Nephron progenitor cell (in vitro differentiated cells): ENCODE measurements around the gene PRRX2.

Experiments used
- DNase-seq: peaks from one replicate; pipeline ENCODE4 v3.0.0; 2021
- H3K27ac Mint-ChIP-seq: 2 replicates; pipeline ENCODE4 v1.8.0; 2021; ENCODE audit warnings: mild to moderate bottlenecking, moderate library complexity, mixed read lengths
- H3K27me3 Mint-ChIP-seq: 2 replicates; pipeline ENCODE4 v1.8.0; 2021; ENCODE audit warnings: mild to moderate bottlenecking, low read depth, mixed read lengths; ENCODE audit not compliant: poor library complexity
- H3K36me3 Mint-ChIP-seq: 2 replicates; pipeline ENCODE4 v1.8.0; 2021; ENCODE audit warnings: low read depth, mixed read lengths
- H3K4me1 Mint-ChIP-seq: 2 replicates; pipeline ENCODE4 v1.8.0; 2021; ENCODE audit warnings: mixed read lengths
- H3K4me3 Mint-ChIP-seq: 2 replicates; pipeline ENCODE4 v1.8.0; 2021; ENCODE audit warnings: mild to moderate bottlenecking, moderate library complexity, mixed read lengths
- H3K9me3 Mint-ChIP-seq: 2 replicates; pipeline ENCODE4 v1.8.0; 2021; ENCODE audit warnings: mild to moderate bottlenecking, moderate library complexity, mixed read lengths
- CTCF ChIP-seq: fragments of 200-600 bp; sonication (generic); IDR thresholded peaks from 2 replicates; pipeline ENCODE4 v1.5.0; 2021; ENCODE audit warnings: antibody characterized with exemption

PRRX2 gene

GRCh38 chr9:129682381-129682780 is 16.9 kb downstream of the PRRX2 start:
- Mint-ChIP-seq H3K4me3 (no peak overlapping the region), H3K4me1 (peaks cover 29% of the 10 kb centered on the region), H3K27me3 (peaks cover 11% of the 10 kb centered on the region), H3K27ac (peak overlapping the region; percentile 32), H3K36me3 (peaks cover 5% of the 10 kb centered on the region), H3K9me3 (no peaks in the 10 kb centered on the region)
- TF ChIP-seq CTCF: no peak
- no peak for DNase-seq

- no peak for DNase-seq
- Mint-ChIP-seq H3K36me3 (peaks cover 5% of the 10 kb centered on the region), H3K4me1 (peaks cover 5% of the 10 kb centered on the region), H3K27ac (no peak overlapping the region), H3K9me3 (no peaks in the 10 kb centered on the region), H3K27me3 (peaks cover 17% of the 10 kb centered on the region), H3K4me3 (no peak overlapping the region)
- TF ChIP-seq CTCF: no peak
Measured at GRCh38 chr9:129685220-129685932, 19.9 kb downstream of the PRRX2 start.

GRCh38 chr9:129685933-129686259 is 20.4 kb downstream of the PRRX2 start:
- peaks cover 5% of the 10 kb centered on the region for H3K4me1 Mint-ChIP-seq

GRCh38 chr9:129686736-129687135 is 21.3 kb downstream of the PRRX2 start:
- Mint-ChIP-seq H3K4me3 (no peak overlapping the region), H3K9me3 (no peaks in the 10 kb centered on the region), H3K27me3 (peaks cover 17% of the 10 kb centered on the region), H3K36me3 (peaks cover 9% of the 10 kb centered on the region), H3K4me1 (peaks cover 5% of the 10 kb centered on the region), H3K27ac (no peak overlapping the region)
- TF ChIP-seq CTCF: no peak
- no peak for DNase-seq

More at GRCh38 chr9:129685933-129686259, 20.4 kb downstream of the PRRX2 start:
- no peak for DNase-seq
- no peaks in the 10 kb centered on the region for H3K9me3 Mint-ChIP-seq
- no peak for TF ChIP-seq CTCF
- H3K27ac Mint-ChIP-seq: no peak overlapping the region
- peaks cover 20% of the 10 kb centered on the region for H3K27me3 Mint-ChIP-seq
- no peak overlapping the region for H3K4me3 Mint-ChIP-seq
- peaks cover 5% of the 10 kb centered on the region for H3K36me3 Mint-ChIP-seq

- H3K27me3 Mint-ChIP-seq: peaks cover 18% of the 10 kb centered on the region
- no peak overlapping the region for H3K27ac Mint-ChIP-seq
- H3K36me3 Mint-ChIP-seq: peaks cover 13% of the 10 kb centered on the region
- DNase-seq: no peak
- H3K9me3 Mint-ChIP-seq: no peaks in the 10 kb centered on the region
- H3K4me1 Mint-ChIP-seq: peaks cover 5% of the 10 kb centered on the region
- no peak overlapping the region for H3K4me3 Mint-ChIP-seq
- no peak for TF ChIP-seq CTCF
Measured at GRCh38 chr9:129687391-129687790, 21.9 kb downstream of the PRRX2 start.

GRCh38 chr9:129688285-129689043 is 23.0 kb downstream of the PRRX2 start:
- no peak overlapping the region for H3K4me3 Mint-ChIP-seq
- H3K9me3 Mint-ChIP-seq: no peaks in the 10 kb centered on the region
- TF ChIP-seq CTCF: no peak
- H3K27me3 Mint-ChIP-seq: peaks cover 20% of the 10 kb centered on the region
- no peak overlapping the region for H3K27ac Mint-ChIP-seq
- peaks cover 5% of the 10 kb centered on the region for H3K4me1 Mint-ChIP-seq
- H3K36me3 Mint-ChIP-seq: peaks cover 22% of the 10 kb centered on the region
- DNase-seq: no peak
